ENCODE data around the gene GAPDH.
"Not testable (repeated sequence)": the region's sequence is repeated elsewhere in the genome, so short reads cannot be mapped to it uniquely, and the experiment has no call there.

GAPDH gene

GRCh38 chr12:6563448-6564050, 29.2 kb downstream of the GAPDH start:
- DNase-seq = peak; percentile 33

- DNase-seq = no peak
Measured at GRCh38 chr12:6567112-6567670, 32.9 kb downstream of the GAPDH start.

GRCh38 chr12:6569312-6569711, 35.0 kb downstream of the GAPDH start:
- DNase-seq = no peak

- no peak for DNase-seq
Measured at GRCh38 chr12:6569786-6570185, 35.5 kb downstream of the GAPDH start.

GRCh38 chr12:6570264-6570887, 36.1 kb downstream of the GAPDH start:
- peak; percentile 21 for DNase-seq

- DNase-seq = no peak
Measured at GRCh38 chr12:6573001-6573400, 38.7 kb downstream of the GAPDH start.

- no peak for DNase-seq
Measured at GRCh38 chr12:6574576-6575295, 40.4 kb downstream of the GAPDH start.

GRCh38 chr12:6575648-6576047, 41.3 kb downstream of the GAPDH start:
- no peak for DNase-seq

- DNase-seq = no peak
Measured at GRCh38 chr12:6582196-6582595, 47.9 kb downstream of the GAPDH start.

GRCh38 chr12:6582959-6583358, 48.6 kb downstream of the GAPDH start:
- DNase-seq = no peak

- DNase-seq = no peak
Measured at GRCh38 chr12:6584293-6584692, 50.0 kb downstream of the GAPDH start.

- not testable (repeated sequence) for DNase-seq
Measured at GRCh38 chr12:6586569-6586968, 52.3 kb downstream of the GAPDH start.

Measured in fibroblast of skin of abdomen (primary cell).